Posterior vena cava (tissue), 2 donors: ENCODE results near the gene UROC1. TPM values are rescaled to one million over a fixed set of nuclear protein-coding genes. Genes with fewer than 3 reads are reported as not detected.

Experiments
- DNase-seq: peaks from one replicate; pipeline ENCODE4 v3.0.0-alpha.2; 2020; ENCODE audit warnings: low spot score
- intact Hi-C, 2 donors: fragments of 100-400 bp; cut with DNase I; formaldehyde crosslinking; loops; one replicate each; pipeline versions ENCODE4 v1.14.1 to v1.14.2; 2022 to 2023
- long read RNA-seq, 2 donors: library from polyadenylated mRNA; unstranded; transcript quantifications; one replicate each; pipeline ENCODE4 v2.0.0, GENCODE V29; 2020 to 2021
- total RNA-seq, 2 donors: library from RNA; stranded (reverse); fragmentation: NEBNext Ultra II Directional; extraction: Animal tissue kit (Norgen Biotek cat#: 25700); gene quantifications; one replicate each; pipeline ENCODE4 v1.2.1, GENCODE V29; 2021
- donor health status: DM: yes; HTN: yes; CAD: no.
- donor health status: DM: yes; HTN: yes; CAD: no.

The UROC1 gene
- total RNA-seq = not detected
- long read RNA-seq, donor 1 = 0 reads
- long read RNA-seq, donor 2 = 0 reads

- intact Hi-C loops = no loop called here
- DNase-seq = peak; percentile 77
These were observed at the start of gene UROC1 for GRCh38 chr3:126517291-126517951. Gene UROC1, minus strand, starts transcription at chr3:126517773. Its CDS starts 54 bp downstream, at chr3:126517719.

GRCh38 chr3:126562737-126563276 is 45.2 kb upstream of the UROC1 start:
- intact Hi-C loops = no loop called here
- no peak for DNase-seq

- intact Hi-C loops = no loop called here
- peak; percentile 65 for DNase-seq
These were observed 40.9 kb upstream of the UROC1 start, which contains the start of gene C3orf22 for GRCh38 chr3:126558336-126559071. Gene C3orf22, minus strand, starts transcription at chr3:126558932. Its CDS starts 5,542 bp downstream, at chr3:126553390.

DNA sequence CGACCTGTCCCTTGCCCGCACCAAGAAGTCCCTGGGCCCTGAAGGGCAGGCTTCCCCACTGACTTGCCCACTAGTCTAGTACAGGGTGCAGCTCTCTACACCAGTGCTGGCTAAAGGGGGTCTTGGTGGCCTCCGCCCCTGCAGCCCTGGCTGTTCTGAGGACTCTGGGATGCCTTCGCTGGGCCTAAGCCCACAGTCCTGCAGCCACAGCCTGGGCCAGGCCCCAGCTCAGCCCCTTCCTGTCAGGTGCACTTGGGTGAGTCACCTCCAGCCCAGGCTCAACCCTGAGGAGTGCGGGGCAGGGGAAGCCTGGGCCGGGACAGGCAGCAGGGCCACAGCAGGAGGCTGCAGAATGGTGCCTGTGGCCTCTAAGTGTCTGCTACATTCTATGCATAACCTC is 40.2 kb upstream of the UROC1 start:
- peak; percentile 19 for DNase-seq
- intact Hi-C loops = no loop called here

DNA sequence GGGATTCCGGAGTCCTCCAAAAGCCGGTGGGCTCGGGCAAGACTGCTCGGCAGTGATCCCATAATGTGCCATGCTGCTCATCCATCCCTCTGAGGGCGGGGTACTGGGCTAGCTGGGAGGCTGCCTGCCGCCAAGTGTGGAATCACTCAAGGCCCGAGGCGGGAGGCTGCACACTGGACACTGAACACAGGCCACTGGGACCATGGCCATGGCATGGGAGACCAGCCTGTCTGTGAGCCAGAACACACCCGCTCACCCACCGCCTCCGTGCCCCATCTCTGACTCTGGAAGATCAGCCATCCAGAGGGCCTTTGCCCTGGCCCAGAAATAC is 39.8 kb upstream of the UROC1 start:
- intact Hi-C loops = no loop called here
- peak; percentile 56 for DNase-seq

DNA sequence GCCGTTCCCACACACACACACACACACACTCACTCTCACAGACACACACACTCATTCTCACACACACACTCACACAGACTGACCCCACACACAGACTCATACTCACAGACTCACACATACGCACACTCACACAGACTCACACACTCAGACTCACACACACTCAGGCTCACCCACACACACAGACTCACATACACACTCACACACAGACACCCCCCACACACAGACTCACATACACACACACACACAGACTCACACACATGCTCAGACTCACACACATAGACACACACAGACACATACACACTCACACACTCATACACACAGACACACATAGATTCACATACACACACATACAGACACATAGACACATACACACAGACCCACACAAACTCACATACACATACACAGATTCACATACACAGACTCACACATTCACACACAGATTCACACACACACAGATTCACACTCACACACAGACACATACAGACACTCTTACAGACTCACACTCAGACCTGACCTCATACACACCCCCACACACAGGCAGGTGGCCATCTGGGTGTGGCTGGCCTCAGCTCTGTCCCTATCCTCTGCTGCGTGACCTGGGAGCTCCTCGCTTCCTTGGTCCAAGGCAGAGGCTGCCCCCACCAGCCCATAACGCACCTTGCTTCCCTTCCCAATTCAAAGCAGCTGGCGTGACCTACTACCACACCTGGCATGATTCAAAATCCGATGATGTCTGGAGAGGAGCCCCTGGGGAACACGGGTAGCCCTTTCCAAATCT is 39.3 kb upstream of the UROC1 start:
- intact Hi-C loops = no loop called here
- no peak for DNase-seq

GRCh38 chr3:126555795-126556636 is 38.4 kb upstream of the UROC1 start:
- DNase-seq = peak; percentile 55
- intact Hi-C loops = no loop called here

- intact Hi-C loops = no loop called here
- DNase-seq = peak; percentile 67
These were observed 37.3 kb upstream of the UROC1 start for GRCh38 chr3:126554560-126555525.

- intact Hi-C loops = no loop called here
- DNase-seq = peak; percentile 66
These were observed 35.9 kb upstream of the UROC1 start for GRCh38 chr3:126553284-126554084.

- peak; percentile 78 for DNase-seq
- intact Hi-C loops = no loop called here
These were observed 35.2 kb upstream of the UROC1 start for GRCh38 chr3:126552688-126553283.

DNA sequence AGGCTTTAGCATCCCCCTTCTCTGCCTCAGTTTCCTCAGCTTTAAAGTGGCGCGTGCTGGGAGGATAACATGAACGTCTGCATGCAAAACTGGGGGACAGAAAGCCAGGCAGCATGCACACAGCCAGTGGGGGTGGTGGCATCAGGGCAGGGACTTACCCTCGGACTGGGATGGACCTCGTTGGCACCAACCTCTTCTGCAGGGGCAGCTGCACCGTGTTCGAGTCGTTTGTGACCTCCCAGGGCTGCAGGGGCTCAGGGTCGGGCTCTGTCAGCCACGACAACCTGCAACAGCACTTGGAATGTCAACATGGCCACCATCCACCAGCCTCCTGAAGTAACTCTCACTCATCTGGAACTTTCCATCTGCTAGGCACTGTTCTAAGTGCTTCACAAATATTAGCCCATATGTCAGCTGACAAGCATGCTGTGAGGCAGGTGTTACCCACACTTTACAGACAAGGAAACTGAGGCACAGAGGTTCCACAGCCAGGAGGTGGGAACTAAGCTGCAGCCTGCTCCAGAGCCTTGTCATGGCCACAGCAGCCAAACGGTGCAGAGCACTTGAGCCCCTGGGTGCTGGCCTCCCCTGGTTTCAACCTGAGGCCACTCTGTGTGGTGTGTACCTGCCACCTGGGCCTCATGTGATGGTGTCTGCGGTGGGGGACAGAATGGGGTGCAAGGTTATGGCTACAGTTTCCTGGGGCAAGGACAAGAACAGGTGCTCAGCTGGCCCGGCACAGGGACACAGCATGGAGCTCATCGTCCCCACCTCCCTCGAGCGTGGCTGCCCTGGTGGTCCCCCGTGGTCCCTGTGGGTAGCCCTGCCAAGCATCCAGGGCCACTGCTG is 34.5 kb upstream of the UROC1 start:
- peak; percentile 38 for DNase-seq
- intact Hi-C loops = no loop called here

- intact Hi-C loops = no loop called here
These were observed 33.7 kb upstream of the UROC1 start for GRCh38 chr3:126551121-126551838.

GRCh38 chr3:126550488-126551051 is 33.0 kb upstream of the UROC1 start:
- DNase-seq = peak; percentile 73
- intact Hi-C loops = no loop called here

More at GRCh38 chr3:126551121-126551838, 33.7 kb upstream of the UROC1 start:
- DNase-seq = peak; percentile 70

- intact Hi-C loops = no loop called here
- peak; percentile 44 for DNase-seq
These were observed 32.4 kb upstream of the UROC1 start for GRCh38 chr3:126549861-126550487.
